ENCODE measurements around the gene SAP30BP. TPM values are rescaled to one million over a fixed set of nuclear protein-coding genes. Genes with fewer than 3 reads are reported as not detected.

SAP30BP gene
- total and polyA plus RNA-seq, 8 donors: 22.4 to 106 (median 37.7) TPM

DNA sequence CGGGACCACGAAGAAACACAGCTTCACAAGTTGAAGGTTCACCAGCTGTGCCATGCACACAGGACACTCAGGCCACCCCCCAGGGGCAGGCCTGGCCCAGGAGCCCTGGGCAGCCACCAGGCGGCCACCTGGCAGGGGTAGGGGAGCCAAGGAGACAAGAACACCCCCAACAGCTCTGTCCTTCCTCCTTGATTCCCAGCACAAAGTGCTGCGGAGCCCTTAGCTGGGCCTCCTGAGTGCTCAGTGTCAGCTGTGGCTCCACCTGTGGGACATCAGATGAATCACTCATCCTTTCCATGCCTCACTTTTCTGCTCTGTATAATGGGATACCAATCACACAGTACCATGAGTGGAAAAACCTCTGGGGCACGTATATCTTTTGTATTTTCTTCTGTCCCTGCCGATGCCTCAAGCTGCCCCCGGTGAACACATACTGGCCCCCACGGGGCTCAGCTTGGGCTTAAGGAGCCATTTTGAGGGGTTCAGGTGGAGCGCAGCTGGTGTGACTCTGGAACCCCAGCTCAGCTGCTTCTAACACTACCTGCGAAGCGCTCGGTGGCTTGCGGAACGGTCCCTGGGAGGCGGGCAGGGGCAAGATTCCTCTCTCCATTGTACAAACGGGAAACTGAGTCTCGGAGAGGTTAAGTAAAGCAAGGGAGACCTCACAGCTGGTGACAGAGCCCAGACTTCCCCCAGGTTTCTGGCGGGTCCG lies 85.8 kb downstream of the SAP30BP start:
- no peak for FAIRE-seq
- TF ChIP-seq, protein P1, sequence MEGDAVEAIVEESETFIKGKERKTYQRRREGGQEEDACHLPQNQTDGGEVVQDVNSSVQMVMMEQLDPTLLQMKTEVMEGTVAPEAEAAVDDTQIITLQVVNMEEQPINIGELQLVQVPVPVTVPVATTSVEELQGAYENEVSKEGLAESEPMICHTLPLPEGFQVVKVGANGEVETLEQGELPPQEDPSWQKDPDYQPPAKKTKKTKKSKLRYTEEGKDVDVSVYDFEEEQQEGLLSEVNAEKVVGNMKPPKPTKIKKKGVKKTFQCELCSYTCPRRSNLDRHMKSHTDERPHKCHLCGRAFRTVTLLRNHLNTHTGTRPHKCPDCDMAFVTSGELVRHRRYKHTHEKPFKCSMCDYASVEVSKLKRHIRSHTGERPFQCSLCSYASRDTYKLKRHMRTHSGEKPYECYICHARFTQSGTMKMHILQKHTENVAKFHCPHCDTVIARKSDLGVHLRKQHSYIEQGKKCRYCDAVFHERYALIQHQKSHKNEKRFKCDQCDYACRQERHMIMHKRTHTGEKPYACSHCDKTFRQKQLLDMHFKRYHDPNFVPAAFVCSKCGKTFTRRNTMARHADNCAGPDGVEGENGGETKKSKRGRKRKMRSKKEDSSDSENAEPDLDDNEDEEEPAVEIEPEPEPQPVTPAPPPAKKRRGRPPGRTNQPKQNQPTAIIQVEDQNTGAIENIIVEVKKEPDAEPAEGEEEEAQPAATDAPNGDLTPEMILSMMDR (IDR thresholded peaks at IDR 0.05): no peak
- no peaks in the 10 kb centered on the region for H3K9me3 ChIP-seq
- peak overlapping the region in 1 of 4 donors; percentile 41 for H3K27ac ChIP-seq
- ATAC-seq: no peak
- H3K27me3 ChIP-seq: no peaks in the 10 kb centered on the region
- no peaks in the 10 kb centered on the region for H3K4me1 ChIP-seq
- WGBS, 2 donors: 73 to 77% methylated on average over 19 of the region's 19 CpGs
- peak in 1 of 6 donors; percentile 36 for DNase-seq
- intact Hi-C loops (cut with DNase I): loop anchor here in 1 of 3 donors (5.0 kb wide), 2 partner anchors 81 to 126 kb away; no protein-coding TSS in a partner anchor
- H3K36me3 ChIP-seq: no peaks in the 10 kb centered on the region
- peak overlapping the region; percentile 15 to 53 (median 26) for H3K4me3 ChIP-seq

DNA sequence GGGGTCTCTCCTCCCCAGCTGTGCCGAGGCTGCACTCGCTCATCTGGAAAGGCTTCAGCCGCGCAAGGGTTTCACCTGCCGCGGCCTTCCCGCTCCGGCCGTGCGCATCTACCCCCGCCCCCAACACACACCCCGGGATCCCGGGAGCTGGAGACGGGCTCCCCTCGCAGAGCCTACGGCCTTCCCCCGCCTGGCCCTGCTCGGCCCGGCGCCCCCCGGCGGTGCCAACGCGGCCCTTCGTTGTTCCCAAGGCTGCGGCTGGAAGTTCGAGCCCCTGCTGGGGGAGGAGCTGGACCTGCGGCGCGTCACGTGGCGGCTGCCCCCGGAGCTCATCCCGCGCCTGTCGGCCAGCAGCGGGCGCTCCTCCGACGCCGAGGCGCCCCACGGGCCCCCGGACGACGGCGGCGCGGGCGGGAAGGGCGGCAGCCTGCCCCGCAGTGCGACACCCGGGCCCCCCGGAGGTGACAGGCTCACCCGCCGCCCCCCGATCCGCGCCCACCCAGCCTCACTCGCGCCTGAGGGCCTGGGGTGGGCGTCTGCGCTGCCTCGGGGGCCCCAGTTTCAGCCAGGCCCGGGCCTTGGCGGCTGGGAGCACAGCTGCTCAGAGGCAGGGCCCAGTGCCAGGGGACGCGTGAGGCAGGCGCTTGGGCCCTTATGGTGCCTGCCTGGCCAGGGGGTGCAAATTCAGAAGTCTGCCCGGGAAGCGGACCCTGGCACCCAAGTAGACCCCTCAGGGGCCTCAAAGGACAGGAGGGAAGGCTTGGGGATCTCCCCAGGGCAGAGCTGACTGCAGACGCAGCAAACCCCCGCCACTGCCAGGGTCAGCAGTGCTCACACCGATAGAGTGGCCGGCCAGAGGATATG lies 86.6 kb downstream of the SAP30BP start:
- Histone ChIP-seq H3K27ac (peak overlapping the region in 1 of 4 donors; percentile 41), H3K27me3 (no peaks in the 10 kb centered on the region), H3K4me3 (peak overlapping the region; percentile 15 to 53 (median 26))

DNA sequence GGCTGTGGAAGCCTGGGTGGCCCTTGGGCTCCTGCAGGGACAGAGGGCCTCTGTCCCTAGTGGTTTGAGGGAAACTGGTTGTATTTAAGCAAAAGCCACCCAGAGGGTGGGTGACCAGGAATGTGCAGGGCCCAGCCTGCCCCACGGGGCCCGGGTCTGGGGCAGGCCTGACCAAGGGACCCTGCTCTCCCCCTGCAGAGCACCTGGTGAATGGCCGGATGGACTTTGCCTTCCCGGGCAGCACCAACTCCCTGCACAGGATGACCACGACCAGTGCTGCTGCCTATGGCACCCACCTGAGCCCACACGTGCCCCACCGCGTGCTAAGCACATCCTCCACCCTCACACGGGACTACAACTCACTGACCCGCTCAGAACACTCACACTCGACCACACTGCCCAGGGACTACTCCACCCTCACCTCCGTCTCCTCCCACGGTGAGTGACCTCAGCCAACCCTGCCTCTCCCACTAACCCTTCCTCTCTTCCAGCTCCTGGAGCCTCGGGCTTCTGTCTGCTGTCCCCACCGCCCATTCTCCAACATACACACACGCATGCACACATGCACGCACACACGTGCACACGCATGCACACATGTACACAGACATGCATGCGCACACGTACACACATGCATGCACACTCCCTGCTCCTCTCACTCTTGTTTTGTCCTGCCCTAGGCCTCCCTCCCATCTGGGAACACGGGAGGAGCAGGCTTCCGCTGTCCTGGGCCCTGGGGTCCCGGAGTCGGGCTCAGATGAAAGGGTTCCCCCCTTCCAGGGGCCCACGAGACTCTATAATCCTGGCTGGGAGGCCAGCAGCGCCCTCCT lies 87.5 kb downstream of the SAP30BP start:
- peak in 1 of 4 donors; percentile 2 for ATAC-seq
- intact Hi-C loops (cut with DNase I): loop anchor here in 2 of 3 donors (5.0 kb wide), 3 partner anchors 73 to 127 kb away; no protein-coding TSS in a partner anchor
- Histone ChIP-seq H3K27ac (peak overlapping the region in 1 of 4 donors; percentile 41), H3K27me3 (no peaks in the 10 kb centered on the region), H3K36me3 (peaks cover 0 to 5% (median 4%) of the 10 kb centered on the region in 3 donors), H3K9me3 (no peaks in the 10 kb centered on the region), H3K4me1 (no peaks in the 10 kb centered on the region), H3K4me3 (no peak overlapping the region)
- no peak for FAIRE-seq
- TF ChIP-seq, protein P1 (IDR thresholded peaks at IDR 0.05): no peak
- DNase-seq: peak in 3 of 6 donors; percentile 39 to 77 (median 58)
- WGBS, 2 donors: 78 to 83% methylated on average over 27 of the region's 27 CpGs

More for the DNA sequence above, 86.6 kb downstream of the SAP30BP start:
- no peaks in the 10 kb centered on the region for H3K9me3 ChIP-seq
- 10 to 24% methylated on average over 75 to 76 of the region's 76 CpGs for WGBS, 2 donors
- no peaks in the 10 kb centered on the region for H3K4me1 ChIP-seq
- intact Hi-C loops (cut with DNase I): loop anchor here in 1 of 3 donors (5.0 kb wide), 2 partner anchors 81 to 126 kb away; no protein-coding TSS in a partner anchor
- ATAC-seq (peak; percentile 73 to 84 (median 78)), FAIRE-seq (no peak), DNase-seq (peak; percentile 60 to 87 (median 77))
- TF ChIP-seq, protein P1 (IDR thresholded peaks at IDR 0.05): peak; percentile 27 to 37 (median 31)
- H3K36me3 ChIP-seq: peaks cover 0 to 5% (median 4%) of the 10 kb centered on the region in 3 donors

DNA sequence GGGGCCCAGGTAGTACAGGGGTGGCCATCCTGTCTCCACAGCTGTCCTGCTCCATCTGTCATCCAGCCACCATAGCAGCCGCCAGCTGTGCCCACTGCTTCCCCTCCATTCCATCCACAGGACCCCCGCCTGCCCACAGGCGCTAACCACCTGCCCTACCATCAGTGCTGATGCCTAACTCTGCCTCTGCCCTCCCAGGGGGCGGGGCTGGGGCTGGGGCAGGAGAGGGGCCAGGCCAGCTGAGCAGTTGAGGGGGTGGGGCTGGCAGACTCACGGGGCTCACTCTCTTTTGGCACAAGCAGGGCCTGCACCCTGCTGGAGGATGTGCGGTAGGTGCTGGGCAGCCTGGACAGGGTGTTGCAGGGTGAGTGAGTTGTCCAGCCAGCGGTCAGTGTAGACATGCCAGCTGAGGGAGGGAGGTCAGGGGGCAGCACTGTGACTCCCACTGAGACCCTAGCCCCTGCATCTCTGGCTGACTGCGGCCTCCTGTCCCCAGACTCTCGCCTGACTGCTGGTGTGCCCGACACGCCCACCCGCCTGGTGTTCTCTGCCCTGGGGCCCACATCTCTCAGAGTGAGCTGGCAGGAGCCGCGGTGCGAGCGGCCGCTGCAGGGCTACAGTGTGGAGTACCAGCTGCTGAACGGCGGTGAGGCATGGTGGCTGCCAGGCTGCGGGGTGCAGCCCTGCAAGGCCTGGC lies 88.2 kb downstream of the SAP30BP start:
- H3K36me3 ChIP-seq: peaks cover 0 to 5% (median 4%) of the 10 kb centered on the region in 3 donors
- FAIRE-seq: no peak
- intact Hi-C loops (cut with DNase I): loop anchor here in 1 of 3 donors (5.0 kb wide), 1 partner anchor 72 kb away; no protein-coding TSS in a partner anchor
- TF ChIP-seq, protein P1 (IDR thresholded peaks at IDR 0.05): no peak
- peak in 2 of 6 donors; percentile 49 to 77 for DNase-seq
- no peaks in the 10 kb centered on the region for H3K9me3 ChIP-seq
- no peaks in the 10 kb centered on the region for H3K27me3 ChIP-seq
- 84 to 90% methylated on average over 20 of the region's 20 CpGs for WGBS, 2 donors
- no peaks in the 10 kb centered on the region for H3K4me1 ChIP-seq
- ATAC-seq: no peak
- H3K27ac ChIP-seq: no peak overlapping the region
- H3K4me3 ChIP-seq: no peak overlapping the region
